Right renal pelvis (tissue), 4 donors: ENCODE data around the gene ADARB2. TPM values are rescaled to one million over a fixed set of nuclear protein-coding genes. Genes with fewer than 3 reads are reported as not detected.

ENCODE experiments used
- DNase-seq, 4 donors: peaks; one replicate each; pipeline ENCODE4 v3.0.0-alpha.2; 2013; ENCODE audit warnings: low read depth in 4 of 4, low spot score in 3 of 4, missing footprints in 1 of 4
- polyA plus RNA-seq, 4 donors: library from polyadenylated mRNA; unstranded; fragments of 120-200 nt; gene quantifications; one replicate each; pipeline ENCODE4 v1.2.1, GENCODE V29; 2013; ENCODE audit not compliant: insufficient read length in 4 of 4

Gene ADARB2
- polyA plus RNA-seq, 4 donors, result 0.90 to 1.8 (median 1.4) TPM

DNA sequence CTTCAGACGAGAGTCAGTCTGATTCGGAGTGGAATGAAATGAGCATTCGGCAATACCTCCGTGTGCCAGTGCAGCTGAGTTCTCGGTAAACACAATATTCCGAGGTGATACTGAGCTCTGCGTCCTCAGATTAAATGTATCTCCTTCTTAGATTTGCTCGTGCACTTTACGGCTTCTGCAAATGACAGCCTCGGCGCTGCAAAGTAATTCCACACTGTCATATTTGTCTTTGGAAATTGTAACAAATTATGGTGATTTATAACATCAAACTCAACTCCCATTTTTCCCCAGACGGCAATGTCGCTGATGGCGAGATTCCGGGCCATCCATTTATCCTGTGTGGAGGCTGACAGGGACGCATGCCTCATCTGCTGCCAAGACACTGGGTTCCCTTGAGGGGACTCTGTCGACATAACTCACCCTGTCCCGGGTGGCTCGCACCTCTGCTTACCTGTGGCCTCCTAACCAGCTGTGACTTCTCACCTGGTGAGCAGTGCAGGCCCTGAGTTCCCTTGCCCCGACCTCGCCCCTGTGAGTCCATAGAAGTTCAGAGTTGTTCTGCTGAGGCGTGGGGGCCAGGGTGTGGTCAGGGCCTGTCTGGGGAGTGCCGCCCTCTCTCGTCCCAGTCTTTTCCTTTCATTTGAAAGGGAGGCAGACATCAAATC lies 201.9 kb downstream of the ADARB2 start:
- no peak for DNase-seq

DNA sequence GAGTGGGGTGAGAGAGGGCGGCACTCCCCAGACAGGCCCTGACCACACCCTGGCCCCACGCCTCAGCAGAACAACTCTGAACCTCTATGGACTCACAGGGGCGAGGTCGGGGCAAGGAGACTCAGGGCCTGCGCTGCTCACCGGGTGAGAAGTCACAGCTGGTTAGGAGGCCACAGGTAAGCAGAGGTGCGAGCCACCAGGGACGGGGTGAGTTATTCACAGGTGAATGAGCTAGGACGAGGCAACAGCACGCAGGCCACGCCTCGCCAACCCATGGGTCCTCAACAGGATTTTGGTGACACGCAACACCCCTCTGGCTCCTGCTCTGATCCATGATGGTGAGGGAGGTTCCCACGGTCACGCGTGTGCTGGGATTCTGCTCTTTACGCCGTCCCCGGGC lies 202.5 kb downstream of the ADARB2 start:
- no peak for DNase-seq

DNA sequence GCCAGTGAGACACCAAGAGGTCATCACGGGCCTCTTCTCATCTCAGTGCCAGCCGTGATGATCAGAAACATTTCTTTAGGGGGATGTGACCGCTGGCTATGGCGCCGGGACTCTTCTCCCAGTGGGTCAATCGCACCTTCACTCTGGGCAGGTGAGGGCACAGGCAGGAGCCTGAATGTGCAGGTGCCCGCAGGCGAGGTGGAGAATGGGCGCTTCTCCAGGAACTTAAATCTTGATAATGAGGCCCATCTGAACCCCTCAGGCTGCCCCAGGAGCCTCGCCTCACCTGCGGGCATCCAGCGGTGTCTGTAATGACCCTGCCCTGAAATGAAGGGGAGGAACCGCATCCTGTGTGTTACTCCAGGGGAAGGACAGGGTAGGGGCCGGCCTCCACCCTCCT lies 204.7 kb downstream of the ADARB2 start:
- DNase-seq, result no peak

DNA sequence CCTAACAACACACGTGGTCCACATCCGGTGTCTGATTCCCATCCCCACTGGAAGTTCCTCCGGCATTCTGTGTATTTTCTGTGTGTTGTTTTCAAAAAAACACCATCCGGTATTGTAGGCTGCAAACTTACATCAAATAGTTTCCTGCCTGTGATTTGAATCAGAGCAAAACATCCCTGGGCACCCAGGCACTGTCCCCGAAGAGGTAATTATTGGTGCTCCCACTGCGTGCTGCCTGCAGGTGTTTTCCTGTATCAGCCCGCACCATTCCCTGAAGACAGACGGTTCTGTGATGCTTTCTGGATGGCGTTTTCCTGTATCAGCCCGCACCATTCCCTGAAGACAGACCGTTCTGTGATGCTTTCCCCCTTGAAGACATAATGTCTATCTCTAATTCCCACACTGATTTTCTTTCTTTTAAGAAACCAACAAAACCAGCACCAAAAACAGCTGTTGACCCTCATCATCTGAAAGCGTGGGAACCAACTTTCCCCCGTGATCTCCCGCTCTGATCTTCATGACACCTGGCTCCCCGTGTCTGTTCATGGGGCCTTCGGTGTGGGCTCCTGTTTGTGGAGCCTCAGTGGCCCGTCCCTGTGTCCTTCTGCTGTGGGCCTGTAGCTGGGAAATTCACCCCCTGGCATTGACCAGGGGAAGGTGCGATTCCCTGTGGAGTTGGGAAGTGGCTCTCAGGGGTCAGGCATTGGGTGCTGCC lies 205.3 kb downstream of the ADARB2 start:
- no peak for DNase-seq

DNA sequence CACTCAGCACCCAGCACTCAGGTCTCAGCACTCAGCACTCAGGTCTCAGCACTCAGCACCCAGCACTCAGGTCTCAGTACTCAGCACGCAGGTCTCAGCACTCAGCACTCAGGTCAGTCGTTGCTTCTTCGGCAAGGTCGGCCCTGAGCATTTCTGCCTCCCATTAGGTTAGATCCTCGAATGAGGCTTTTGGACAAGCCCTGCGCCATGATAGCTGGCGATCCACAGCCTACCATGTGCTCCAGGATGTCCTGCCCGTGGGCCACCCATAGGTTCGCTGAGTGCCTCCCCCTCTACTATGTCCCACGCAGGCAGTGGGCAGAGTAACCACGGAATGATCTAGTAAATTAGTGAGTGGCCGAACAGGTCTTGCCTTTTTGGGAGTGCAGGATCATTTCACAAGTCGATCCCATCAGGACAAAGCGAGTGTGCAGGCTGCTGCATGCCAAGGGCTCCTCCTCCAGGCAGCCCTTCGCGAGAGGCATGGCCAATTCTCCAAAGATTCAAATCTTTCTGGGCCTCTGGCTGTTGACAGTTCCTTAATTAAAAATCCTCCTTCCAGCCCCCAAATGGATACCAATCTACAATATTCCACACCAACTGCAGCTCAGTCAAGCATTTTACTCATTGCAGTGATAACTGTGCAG lies 206.3 kb downstream of the ADARB2 start:
- DNase-seq, result no peak

GRCh38 chr10:1529806-1530413 lies 207.4 kb downstream of the ADARB2 start:
- no peak for DNase-seq

- DNase-seq, result no peak
Measured at GRCh38 chr10:1527951-1528350, 209.4 kb downstream of the ADARB2 start.

DNA sequence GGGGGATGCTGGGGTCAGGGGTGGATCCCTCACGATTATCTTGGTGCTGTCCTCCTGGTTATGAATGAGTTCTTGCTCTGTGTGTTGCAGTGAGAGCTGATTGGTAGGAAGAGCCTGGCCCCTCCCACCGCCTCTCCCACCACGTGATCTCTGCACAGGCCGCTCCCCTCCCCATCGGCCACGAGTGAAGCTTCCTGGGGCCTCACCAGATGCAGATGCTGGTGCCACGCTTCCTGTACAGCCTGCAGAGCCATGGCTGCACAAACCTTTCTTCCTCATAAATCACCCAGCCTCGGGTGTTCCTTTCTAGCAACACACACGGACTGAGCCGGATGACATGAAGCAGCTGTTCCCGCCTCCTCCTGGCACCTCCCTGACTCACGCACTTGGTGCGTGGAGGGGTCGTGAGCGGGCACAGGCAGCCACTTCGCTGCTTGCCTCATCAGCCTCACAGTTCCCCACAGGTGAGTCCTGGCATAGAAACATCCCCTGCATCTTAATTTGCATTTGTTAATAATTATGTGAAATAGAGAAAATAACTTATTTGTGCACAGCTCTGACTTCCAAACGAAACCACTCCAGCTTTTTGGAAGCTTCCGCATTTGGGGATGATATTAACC lies 210.8 kb downstream of the ADARB2 start:
- DNase-seq, result no peak

DNA sequence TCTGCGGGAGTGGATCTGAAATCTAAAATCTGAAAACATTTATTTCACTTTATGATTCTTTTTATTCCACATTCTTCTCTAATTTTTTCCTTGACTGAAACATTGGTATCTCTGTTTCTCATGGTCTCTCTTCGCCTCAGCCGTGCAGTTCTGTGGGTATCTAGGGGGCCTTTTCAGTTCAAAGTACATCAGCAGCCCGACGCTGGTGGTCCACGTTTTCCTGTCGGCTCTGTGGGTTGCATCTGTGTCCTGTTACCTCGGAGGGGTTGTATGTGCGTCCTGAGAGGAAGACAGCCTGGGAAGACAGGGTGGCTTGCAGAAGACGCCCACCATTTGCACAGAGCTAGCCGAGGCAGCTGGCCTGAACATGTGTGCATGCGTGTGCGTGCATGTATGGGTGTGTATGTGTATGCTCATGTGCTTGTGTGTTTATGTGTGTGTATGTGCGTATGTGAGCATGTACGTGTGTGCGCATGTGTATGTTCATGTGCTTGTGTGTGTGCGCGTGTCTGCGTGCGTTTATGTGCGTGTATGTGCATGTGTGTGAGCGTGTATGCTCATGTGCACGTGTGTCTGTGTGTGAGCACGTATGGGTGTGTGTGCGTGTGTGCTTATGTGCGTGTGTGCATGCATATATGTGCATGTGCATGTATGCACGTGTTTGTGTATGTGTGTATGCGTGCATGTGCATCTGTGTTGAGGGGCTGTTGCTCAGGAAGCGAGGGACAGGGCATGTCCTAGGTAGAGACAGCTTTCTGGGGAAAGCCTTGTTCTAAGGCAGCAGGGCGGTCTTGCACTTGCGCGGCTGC lies 211.8 kb downstream of the ADARB2 start:
- DNase-seq, result no peak

DNA sequence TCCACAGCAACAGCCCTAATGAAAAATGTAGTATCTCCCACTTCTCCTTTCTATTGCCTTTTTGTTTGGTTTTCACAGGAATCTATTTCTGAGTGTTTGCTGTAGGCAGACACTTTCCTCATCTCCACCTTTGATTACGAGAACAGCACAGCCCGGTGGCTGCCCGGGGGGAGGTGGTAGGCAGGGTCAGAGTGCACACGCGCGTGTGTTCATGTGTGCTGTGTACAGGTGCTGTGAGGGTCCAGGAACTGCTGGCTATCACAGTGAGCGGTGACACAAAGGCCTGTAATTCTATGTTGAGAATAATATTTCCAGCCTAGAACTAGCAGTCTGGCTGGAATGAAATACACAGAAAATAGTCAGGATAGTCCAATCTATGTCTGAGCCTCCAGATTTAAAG lies 212.8 kb downstream of the ADARB2 start:
- no peak for DNase-seq

DNA sequence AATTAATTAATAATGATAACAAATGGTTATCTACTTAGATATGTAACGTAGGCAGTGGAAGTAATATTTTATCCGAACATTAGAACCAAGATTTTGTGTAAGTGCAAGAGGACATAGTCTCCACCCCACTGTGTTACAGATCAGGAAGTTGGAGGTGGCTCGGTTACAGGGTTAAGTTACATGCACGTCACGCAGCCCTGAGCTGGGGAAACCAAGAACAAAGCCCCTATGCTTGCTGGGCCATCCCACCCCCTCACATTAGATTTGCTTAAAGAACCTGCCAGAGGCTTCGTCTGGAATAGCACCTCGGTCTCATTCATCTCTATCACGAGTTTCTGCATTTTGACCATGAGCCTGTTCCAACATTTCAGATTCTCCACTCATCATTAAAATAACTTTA lies 214.1 kb downstream of the ADARB2 start:
- DNase-seq, result no peak

GRCh38 chr10:1522237-1522636 lies 215.1 kb downstream of the ADARB2 start:
- DNase-seq, result no peak

DNA sequence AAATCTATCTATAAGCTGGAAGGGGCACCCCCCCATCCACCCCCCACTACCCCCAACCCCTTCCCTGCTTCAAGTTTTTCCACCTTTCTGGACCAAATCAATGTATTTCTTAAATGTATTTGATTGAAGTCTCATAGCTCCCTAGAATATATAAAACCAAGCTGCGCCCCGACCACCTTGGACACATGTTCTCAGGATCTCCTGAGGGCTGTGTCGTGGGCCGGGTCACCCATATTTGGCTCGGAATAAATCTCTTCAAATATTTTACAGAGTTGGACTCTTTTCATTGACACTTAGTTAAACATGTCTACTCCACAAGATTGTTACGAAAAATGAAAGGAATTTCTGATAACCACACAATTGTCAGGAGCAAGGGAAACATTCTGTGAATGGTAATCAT lies 215.6 kb downstream of the ADARB2 start:
- DNase-seq, result no peak

DNA sequence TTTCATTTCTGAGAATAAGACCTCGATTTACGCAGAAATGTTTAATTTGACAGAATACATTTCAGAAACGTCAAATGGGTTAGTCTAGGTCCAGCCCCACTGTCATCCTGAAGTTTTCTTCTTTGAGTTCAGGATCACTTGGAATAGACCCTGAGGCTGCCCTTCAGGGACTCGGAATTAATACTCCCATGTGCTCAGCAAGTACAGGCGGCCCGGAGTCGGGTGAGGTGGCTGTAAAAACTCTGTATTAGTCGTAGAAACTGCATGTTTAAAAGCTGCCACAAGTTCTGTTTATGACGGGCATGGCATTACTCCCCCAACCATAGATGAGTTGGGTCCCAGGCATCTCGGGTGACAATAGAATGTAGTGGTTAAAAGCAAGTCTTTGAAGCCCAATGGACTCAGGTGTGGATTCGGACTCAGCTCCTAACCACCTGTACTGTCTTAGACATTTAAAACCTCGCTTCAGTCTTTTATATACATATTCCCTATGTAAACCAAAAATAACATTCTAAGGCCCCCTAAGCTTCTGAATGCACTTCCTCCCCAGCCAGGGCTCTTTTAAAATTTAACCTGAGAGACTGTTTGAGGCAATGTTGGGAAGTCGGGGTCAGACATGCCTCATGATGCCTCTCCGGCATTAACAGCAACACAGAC lies 216.3 kb downstream of the ADARB2 start:
- DNase-seq, result no peak

- no peak for DNase-seq
Measured at GRCh38 chr10:1519391-1519790, 217.9 kb downstream of the ADARB2 start.

GRCh38 chr10:1517684-1518083 lies 219.6 kb downstream of the ADARB2 start:
- no peak for DNase-seq

GRCh38 chr10:1516492-1517165 lies 220.7 kb downstream of the ADARB2 start:
- DNase-seq, result no peak

DNA sequence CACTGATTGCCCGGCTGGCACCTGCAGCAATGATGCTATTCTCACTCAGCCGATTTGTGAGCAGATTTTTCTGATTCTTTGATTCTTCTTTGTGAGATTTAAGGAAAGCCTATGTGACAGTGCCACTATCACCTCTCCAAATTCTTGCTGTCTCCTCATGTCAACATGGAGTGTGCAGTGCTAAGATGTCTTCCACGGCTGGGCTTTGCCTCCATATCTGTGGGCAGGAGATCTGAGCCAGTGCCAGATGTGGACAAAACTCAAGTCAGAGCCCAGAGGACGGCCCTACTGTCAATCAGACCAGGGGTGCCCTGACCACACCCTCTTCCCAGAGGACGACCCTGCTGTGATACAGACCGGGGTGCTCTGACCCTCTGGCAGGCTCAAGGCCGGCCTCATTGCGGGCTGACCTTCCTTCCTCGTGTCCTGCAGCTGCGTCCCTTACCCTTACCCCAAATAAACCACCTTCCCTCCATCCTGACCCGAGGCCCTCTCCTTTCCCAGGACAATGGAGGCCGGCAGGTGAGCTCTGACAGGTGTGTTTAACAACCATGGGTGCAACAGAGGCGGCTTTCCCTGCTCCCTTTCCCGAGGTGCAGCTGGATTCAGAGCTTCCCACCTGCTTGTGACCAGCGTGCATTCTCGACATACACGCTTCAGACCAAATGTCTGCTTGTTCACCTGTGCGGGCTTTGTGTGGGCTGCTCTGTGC lies 221.4 kb downstream of the ADARB2 start:
- DNase-seq, result no peak
